Stimulated activated CD8-positive, alpha-beta memory T cell treated with anti-CD3 and anti-CD28 coated beads, Interleukin-7, amount 100 ng/mL, for 4 hours (primary cell): ENCODE measurements around the gene FAM181A.

Experiments
- DNase-seq, 2 donors: peaks; one replicate each; pipeline ENCODE4 v3.0.0-alpha.2; 2020; ENCODE audit warnings: low read depth in 2 of 2

The FAM181A gene

DNA sequence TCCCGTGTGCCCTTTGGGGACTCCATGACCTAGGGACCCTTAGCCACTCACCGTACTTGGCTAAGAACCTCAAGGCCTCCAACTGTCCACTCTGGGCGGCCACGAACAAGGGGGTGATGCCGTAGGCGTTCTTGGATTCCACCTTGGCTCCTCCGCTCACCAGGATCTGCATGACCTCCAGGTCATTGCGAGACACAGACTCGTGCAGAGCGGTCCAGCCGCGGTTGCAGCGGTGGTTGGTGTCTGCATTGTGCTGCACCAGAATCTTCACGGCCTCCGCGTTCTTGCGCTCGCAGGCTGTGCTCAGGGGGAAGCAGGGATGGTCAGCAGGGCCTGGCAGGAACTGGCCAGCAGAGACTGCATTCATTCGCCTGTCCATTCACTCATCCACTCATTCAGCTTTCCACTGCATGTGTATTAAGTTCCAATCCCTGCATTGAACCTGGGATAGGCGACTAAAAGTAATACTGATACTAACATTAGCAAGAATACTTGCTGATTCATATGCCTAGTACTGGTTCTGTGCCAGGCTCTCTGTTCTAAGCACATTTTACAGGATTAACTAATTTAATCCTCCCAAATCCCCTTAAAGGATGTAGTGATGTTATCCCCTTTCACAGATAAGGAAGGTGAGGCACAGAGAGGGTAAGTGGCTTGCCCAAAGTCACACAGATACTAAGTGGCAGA is 23.9 kb downstream of the FAM181A start:
- DNase-seq, result no peak

- no peak for DNase-seq
Measured at GRCh38 chr14:93951635-93952540, 24.7 kb downstream of the FAM181A start.

- no peak for DNase-seq
Measured at GRCh38 chr14:93952829-93953228, 25.7 kb downstream of the FAM181A start.

GRCh38 chr14:93953263-93953662 is 26.1 kb downstream of the FAM181A start:
- DNase-seq, result no peak

DNA sequence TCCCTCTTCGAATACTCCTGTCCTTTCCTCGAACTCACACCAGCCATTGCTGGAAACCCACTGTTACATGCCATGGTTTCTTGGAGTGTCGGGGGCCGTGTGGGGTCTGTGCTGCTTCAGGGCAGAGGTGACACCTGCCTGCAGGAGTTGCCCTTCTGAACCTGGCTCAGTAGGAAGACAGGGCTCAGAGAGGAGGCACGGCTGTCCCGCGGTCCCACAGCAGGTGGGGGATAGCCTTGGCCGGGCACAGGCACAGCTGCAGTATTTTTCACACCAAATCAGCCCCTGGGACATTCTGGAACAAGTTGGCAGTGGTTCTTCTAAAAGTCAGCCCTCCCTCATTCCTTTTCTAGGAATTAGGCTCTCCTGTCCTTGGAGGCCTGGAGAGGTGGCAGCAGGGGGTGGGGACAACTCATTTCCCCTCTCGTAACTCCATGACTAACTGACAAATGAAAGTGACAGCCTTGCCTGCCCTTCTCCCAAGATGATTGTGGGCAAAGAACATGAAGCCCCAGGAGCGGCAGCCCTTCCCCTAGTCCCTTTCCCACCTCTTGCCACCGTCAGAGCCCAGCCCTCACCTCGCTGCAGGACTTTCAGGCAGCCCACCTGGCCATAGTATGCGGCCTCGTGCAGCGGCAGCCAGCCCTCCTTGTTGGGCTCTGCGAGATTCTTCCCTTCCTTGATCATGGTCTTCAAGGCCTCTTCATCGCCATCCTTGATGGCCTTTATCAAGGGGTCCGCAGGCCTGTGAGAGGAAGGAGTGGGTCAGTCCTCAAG is 26.8 kb downstream of the FAM181A start:
- no peak for DNase-seq

DNA sequence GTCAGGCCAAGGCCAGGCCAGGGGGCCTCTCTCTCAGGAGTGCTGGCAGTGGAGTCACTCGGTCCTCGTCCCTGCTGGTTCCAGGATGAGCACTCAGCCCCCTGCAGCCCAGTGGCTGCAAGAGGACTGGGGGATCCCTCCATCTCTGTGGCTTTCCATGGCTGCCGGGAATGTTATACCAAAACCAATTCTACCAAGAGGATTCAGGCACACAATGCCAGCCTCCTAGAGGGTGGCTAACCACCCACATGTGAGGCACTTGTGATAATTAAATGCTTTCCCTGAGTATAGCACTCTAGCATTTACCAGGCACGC is 27.3 kb downstream of the FAM181A start:
- DNase-seq, result no peak

- peak in 1 of 2 donors; percentile 16 for DNase-seq
Measured at GRCh38 chr14:93954900-93955849, 28.0 kb downstream of the FAM181A start.

GRCh38 chr14:93955850-93956481 is 28.8 kb downstream of the FAM181A start:
- DNase-seq, result no peak

GRCh38 chr14:93956514-93957332 is 29.6 kb downstream of the FAM181A start:
- DNase-seq, result no peak

GRCh38 chr14:93957333-93957710 is 30.2 kb downstream of the FAM181A start:
- DNase-seq, result no peak

DNA sequence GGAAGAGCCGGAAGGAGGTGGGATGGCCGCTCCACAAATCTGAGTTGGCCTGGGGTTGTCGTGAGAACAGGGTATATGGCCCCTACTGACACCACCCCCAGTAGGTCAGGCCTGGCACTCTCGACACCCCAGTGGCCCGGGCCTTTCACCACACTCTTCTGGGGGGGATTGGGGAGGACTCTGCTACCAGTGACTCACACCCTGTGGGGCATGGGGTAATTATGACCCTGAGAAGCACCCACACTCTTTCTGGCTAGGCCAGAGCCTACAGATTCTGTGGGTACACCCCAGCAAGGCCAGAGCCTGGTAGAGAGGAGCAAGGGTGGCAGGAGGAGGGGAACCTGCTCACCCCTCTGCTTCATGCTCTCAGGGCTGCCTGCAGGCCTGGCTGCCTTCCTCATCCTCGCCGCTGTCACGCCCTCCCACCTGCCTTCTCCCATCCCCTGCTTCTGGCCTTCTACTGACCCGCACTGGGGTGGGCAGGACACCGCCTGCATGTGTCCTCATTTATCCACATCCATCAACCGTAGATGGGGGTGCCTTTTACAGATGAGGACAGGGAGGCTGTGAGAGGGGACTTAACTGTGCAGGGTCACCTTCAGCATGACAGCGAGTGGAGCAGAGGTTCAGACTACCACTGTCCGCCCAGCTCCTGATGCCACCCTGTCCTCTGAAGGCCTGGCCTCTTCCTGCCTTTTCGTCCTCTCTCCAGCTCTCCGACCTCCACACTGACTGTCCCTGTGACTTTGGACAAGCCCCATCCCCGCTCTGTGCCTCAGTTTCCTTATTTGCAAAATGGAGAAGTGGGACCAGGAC is 30.8 kb downstream of the FAM181A start:
- DNase-seq, result no peak

DNA sequence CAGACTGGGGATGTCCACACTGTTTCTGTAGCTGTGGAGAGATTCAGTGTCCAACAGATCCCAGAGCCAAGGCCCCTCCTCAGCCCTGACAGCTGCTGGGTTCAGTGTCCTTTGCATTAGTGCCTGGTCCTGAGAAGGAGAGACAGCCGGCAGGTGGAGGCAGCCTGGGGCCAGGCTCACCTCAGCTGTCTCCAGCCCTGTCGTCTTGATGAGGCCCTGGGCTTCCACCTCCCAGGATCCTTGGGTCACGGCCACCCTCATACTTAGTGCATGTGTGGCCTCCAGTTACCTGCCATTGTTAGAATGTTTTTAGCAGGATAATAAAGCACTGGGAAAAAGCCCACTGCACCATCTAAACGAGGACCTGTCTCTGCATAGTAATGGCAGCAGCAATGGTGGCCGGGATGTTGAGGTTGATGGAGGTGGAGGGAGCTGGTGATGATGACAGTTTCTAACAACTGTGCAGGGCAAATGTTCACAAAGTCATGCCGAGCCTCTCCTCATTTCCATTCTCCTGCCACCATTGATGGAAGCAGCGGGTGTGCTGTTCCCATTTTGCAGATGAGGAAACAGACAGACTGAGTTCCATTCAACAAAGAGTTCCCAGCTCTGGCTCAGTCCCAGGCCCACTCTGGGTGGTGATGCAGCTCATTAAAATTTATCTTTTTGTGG is 31.6 kb downstream of the FAM181A start:
- DNase-seq, result no peak

DNA sequence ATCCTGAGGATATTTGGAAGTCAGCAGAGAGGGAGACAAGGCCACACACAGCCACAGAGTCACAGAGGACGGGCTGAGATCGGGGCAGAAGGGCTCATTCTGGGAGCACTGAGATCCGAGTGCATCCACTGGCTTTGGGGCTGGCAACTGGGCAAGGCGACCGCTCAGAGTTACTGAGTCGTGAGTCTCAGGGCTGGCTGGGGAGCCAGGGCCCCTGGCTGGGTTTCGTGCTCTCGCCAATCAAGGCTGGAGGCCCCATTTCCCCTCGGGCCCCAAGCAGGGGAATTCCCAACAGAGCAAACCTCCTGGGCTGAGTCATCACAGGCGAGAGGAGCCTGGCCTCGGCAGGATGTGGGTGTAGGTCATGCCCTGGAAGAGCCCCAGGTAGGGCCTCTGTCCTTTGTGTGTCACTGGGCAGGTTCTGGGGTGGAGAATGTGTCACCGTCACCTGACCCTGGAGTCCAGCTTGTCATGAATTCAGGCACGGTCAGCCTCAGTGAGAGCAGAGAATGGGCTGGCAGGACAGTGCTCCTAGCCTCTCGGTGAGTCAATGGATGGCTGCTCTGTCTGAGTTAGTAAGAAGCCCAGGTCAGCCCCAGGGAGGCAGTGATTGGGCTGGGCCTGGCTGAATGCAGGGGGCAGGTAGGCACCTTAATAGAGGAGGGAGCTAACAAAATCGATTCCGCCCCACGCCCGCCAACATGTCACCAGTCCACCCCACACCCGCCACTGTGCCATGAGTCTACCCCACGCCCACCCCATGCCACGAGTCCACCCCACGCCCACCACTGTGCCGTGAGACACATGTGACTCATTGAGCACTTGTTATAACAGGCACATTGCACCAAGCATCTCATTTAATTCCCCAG is 32.3 kb downstream of the FAM181A start:
- DNase-seq, result peak; percentile 87 to 89

- DNase-seq, result peak in 1 of 2 donors; percentile 36
Measured at GRCh38 chr14:93960108-93960475, 32.9 kb downstream of the FAM181A start.

DNA sequence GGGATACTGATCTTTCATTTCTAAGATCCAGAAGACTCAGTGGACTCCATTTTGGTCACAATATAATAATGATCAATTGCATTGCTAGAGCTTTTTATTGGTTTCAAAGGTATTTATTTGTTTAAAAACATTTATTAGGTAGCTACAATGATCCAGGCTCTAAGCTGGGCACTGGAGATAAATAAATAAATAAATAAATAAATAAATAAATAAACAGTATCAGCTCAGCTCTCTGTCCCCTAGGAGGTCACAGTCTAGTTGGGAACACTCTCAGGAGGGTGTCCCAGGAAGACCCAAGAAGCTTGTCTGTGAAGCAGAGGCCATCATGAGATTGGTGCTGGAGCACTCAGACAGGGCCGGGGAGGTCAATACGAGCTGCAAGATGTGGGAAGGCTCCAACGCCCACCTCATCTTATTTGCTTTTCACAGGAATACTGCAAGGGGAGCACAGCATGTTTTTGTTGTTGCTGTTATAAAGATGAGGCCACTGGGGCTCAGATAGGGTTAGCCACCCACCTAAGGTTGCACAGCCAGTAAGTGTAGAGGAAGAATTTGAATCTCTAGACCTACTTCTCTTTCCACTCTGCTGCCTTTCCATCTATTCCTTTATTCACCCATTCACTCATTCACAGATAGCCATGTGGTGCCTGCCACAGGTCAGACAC is 33.8 kb downstream of the FAM181A start:
- no peak for DNase-seq

DNA sequence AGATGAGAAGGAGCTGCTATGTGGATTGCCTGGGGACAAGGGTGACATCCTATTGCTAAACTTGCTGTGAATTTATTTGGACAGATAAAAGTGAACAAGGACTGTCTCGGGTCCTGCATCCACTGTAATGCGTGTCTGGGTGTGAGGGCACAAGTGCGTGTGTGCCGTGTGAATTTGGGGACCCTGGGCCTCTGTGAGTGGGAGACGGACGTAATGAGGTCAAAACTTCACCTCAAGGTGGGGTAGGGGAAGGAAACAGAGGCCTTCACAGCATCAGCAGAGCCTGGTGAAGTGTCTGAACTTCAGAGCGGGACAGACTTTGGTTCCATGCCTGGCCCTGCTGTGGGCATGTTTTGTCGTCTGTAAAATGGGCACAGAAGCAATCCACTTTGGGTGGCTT is 34.5 kb downstream of the FAM181A start:
- no peak for DNase-seq
